HG03066 (cell line): ENCODE measurements around the gene LRRC4B.

Source experiments
- ATAC-seq: cut with Tn5 transposase; IDR thresholded peaks from one replicate; pipeline ENCODE4 v1.9.1; 2021; ENCODE audit warnings: low read depth; ENCODE audit not compliant: unreplicated experiment

The LRRC4B gene

DNA sequence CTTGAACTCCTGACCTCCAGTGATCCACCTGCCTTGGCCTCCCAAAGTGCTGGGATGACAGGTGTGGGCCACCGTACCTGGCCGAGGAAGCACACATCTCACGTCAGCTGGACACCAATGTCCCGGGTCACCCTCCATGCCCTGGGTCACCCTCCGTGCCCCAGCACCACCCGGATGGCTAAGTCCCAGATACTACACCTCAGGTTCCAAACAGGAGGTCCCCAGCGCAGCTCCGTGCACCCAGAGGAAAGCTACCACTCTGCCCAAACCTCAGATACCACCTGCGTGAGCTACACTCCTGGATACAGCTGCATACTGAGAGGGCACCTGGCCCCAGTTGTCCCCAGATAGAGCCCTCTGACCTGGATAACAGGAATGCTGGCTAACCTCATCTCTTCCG, 14.0 kb downstream of the LRRC4B start:
- ATAC-seq = no peak

DNA sequence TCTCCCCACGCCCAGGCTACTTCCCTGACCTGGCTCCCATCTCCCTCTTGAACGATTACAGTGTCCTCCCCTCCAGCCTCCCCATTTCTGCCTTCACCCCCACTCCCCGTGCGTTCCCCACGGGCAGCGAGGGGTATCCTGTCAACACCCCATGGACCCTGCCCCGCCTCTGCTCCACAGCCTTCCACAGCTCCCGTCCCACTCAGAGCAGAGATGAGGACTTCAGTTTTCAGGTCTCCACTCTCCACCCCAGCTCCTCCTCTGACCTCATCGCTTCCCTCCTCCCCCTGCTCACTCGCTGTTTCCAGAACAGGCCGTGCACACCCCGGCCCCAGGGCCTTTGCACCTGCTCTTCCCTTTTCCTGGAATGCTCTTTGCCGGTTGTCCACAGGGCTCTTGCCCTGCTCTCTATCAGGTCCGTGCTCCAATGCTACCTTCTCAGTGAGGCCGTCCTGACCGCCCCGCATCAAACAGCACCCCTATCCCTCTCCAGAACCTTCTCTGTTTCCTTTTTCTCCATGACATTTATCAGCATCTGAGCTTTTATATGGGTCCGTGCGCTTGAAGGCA, 15.0 kb downstream of the LRRC4B start:
- ATAC-seq = no peak

- no peak for ATAC-seq
These were observed 15.7 kb downstream of the LRRC4B start for GRCh38 chr19:50552540-50552939.

DNA sequence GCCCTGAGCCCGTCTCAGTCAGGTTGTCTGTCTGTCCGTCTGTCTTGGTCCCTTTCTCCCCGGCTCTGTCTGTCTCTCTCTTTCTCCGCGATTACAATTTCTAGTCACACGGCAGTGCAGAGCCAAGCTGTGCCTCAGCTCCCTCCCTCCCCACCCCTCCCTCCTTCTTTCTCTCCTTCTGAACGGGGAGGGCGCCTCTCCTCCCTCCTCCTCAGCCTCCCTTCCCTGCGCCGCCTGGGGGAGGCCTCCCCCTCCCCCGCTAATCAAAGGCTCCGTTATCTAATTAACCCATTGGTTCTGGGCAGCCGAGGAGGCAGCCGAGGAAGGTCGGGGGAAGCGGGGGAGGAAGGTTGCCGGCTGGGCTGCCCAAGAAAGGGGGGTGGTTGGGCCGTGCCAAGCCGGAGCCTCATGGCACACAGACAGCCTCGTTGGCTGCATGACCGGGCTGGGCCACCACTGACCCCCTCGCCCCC, 16.5 kb downstream of the LRRC4B start:
- ATAC-seq = no peak

DNA sequence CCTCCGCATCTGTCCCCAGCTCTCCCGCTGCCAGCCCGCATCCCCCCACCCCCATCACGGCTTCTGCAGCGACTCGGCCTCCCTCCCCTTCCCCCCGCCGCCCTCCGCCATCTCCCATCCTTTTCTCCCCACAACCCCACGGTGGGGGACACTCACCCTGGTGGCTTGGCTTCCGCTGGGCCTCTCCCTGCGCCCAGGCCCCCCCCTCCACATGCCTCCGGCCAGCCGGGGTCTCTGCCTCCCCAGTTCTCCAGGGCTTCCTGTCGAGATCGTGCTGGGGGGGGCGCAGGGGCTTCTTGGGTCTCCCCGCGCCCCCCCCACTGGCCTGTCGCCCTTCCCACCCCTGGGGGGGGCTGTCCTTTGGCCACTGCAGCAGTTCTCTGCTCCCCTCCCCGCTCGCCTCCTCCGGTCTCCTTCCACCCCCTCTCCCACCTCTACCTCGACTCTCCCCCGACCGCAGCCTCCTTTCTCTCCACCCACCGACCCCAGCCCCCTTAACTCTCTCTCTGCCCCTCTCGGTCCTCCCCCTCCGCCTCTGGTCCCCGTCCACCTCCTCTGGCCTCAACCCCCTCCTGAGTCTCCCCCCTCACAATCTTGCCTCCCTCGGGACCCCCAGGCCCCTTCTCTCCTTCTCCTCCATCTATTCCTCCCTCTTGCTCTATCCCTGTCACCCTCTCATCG, 17.1 kb downstream of the LRRC4B start:
- no peak for ATAC-seq

GRCh38 chr19:50550594-50550966, 17.7 kb downstream of the LRRC4B start:
- no peak for ATAC-seq

DNA sequence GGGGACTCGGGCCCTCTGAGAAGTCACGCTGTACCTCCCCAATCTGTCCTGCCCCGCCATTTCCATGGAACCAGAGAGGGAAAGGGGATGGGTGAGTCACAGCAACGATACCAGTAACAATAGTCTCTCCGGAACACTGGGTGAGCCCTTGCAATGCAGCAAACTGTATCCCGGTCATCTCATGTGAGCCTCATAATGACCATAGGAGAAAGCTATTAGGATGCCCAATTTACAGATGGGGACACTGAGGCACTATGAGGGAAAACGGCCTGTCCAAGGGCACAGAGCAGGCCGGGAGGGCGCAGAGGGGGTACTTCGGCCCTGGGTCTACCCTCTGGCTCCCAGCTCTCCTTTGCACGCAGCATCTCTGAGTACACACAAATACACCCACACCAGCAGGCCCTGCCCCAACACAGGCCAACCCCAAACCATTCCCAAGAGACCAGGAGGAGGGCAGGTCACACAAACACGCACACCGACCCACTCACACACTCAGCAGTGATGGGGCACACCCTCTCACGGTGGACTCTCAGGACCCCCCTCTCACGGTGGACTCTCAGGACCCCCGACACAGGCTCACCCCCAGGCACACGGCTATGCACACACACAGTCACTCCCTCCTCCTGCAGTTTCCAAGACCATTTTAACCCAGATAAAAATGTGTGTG, 18.2 kb downstream of the LRRC4B start:
- no peak for ATAC-seq

DNA sequence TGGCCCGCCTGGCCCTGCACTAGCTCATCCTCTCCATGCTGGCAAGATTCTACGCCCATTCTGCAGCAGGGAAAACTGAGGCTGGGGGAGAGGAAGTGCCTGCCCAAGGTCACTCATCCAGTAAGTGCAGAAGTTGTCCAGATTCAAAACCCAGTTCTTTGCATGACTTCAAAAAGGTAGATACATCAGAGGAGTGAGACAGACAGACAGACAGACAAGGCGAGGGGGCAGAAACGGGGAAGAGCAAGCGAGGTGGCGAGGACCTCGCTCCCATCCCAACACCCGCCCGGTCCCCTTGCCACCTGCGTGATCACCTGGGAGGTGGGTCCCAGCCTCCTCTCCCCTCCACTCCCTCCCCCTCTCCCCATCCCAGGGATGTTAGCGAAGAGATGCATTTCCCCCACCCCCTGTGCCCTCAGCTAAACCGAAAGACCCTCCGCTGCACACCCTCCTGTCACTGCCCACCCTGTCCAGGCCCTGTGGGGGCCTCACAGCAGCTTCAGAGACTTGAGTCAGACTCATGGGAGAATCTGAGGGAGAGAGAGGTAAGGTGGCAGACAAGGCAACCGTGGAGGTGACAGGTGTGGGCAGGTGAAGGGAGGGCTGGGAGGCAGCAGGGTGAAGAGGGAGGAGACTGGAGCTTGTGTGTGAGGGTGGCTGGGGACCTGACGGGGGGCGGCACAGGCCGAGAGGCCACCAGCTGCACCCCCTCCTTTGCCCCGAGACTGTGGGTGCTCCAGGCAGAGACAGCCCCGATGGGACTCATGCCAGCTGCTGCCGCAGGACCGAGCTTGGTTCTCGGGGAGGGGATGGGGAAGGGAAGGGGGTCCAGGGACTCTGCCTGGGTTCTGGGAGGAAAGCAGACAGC, 18.9 kb downstream of the LRRC4B start:
- no peak for ATAC-seq

DNA sequence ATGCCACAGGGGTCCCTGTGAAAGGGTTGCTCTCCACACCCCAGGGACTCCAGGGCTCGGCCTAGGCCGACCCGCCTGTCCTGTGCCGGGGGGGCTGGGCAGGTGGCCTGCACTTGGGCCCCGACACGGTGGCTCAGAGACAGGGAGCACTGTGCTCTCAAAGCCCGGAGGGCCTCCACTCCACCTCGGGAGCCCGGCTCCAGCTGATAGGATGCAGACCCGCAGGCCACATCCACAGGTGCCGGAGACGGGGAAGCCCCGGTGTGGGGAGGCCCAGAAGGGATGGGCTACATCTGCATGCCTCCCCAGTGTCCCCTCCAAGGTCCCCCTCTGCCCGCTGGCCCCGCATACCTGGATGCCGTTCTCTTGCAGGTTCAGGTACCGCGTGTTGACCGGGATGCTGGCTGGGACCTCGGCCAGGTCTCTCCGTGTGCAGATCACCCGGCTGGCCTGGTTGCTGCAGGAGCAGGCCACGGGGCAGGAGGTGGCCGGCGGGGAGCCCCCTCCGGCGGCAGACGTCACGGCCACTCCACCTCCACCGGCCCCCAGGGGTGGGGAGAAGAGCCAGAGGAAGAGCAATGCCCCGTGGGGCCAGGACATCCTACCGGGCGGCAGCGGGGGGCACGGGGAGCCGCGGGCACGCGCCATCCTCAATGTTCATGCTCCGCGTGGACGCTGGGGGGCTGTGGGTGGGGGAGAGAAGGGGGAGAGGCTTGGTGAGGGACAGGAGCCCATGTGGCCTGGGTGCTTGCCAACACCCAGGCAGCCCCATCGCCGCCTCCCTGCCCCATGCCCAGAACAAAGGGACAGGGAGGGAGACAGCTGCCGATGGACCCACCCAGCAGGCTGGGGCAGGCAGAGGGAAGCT, 19.8 kb downstream of the LRRC4B start:
- ATAC-seq = no peak

DNA sequence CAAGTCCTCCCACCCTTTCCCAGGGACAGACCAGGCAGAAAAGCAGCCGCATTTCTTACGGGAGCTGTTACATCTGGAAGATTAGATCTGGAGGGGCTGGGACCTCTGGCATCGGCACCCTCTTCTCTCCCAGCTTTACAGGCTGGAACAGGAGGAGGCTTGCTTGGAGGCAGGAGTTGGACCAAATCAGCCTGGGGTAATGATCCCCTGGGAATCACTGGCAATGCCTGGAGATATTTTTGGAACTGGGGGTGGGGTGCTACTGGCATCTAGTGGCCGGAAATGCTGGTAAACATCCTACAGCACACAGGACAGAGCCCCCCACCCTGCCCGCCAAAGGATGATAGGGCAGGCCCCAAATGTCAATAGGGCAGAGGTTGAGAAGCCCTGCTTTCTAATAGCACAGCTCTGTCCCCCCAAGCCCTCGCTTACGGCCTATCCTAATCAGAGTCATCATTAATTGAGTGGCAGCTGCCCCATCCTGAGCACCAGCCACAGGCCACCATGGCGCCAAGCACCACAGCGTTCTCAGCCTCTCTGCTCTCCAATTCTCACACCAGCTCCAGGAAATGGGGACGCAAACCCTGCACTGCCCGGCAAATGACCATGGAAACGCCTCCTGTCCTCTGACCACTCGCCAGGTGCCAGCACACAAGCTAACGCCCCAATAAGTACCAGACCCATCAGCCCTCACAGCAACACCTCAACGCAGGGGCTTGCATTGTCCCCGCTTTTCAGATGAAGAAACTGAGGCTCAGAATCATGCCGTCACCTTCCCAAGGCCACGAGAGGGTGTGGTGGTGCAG, 20.6 kb downstream of the LRRC4B start:
- no peak for ATAC-seq

DNA sequence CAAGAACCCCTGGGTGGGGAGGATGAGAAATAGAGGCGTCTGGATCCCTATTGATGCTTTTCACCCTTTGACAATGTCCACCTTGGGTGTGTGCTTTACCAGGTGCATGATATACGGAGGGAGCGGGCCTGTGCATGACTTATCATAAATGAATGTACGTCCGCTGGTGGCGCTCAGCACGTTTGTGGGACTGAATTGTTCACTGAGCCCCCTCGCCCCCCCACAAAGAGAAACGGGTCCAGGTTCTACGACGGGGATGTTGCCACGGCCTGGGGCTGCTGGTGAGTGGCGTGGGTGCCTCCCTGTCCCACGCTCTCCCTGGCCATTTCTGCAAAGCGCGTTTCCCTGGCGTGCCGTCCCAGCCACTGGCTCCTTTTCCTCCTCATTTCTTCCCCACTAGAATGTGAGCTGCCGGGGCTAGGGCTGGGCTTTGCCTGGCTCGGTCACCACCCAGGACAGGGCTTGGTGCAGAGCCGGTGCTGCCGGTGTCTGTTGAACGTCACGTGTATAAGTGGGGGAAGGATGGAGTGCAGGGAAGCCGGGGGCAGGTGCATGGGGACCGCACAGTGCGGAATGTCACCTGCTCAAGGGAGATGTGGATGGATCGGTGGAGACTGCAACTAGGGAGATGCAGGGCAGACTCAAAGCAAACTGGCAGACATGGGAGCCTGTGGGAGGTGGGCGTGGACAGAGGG, 21.6 kb downstream of the LRRC4B start:
- no peak for ATAC-seq

DNA sequence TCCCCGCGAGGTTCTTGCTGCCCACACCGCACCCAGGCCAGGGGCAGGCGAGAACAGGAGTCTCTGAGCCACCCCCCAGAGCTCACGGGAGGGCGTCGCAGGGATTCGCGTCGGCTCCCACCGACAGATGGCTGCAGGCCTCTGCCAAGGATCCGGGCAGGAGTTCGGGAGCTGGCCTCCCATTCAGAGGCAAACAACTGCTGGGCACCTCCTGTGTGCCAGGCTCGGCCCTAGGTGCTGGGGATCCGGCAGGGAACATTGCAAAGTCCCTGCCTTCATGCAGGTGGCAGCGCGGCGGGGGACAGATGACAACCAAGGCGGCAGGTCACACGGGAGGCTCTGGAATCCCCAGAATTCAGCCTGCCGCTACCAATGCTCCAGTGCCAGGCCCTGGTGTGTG, 25.3 kb downstream of the LRRC4B start:
- no peak for ATAC-seq

- ATAC-seq = no peak
These were observed 30.4 kb downstream of the LRRC4B start for GRCh38 chr19:50537769-50538230.

DNA sequence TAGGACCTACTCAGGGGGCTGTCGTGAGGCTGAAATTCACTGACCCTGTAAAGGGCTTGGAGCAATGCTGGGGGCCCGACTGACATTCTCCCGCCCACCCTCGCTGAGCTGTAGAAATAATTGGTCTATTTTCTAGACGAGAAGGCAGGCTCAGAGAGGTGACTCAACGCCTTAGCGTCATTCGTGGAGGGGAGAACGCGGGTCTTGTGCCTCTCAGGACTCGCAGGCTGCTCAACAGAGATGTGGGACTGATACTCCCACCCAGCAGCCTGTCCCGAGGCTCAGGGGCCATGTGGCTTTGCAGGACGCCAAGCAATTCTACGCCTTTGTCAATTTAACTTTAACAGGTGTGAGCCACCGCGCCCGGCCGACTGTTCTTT, 30.9 kb downstream of the LRRC4B start:
- ATAC-seq = no peak

GRCh38 chr19:50536662-50537305, 31.5 kb downstream of the LRRC4B start:
- ATAC-seq = no peak

GRCh38 chr19:50535672-50536187, 32.5 kb downstream of the LRRC4B start:
- no peak for ATAC-seq

GRCh38 chr19:50534478-50534877, 33.8 kb downstream of the LRRC4B start:
- no peak for ATAC-seq

DNA sequence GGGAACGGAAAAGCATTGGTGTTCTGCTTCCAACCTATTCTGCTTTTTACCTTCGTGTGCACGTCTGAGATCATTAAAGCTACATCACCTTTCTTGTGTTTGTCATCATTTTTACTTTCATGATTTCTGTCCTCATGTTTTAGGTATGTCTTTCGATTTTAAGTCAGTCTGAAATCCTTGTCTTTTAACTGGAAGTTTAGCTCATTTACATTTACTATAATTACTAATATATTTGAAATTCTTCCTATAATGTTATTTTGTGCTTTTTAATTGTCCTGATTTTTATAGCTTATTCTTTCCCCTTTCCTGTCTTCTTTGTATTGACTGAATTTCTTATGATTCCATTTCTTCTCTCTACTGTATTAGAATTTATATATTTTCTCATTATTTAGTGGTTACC, 35.3 kb downstream of the LRRC4B start:
- ATAC-seq = no peak
